HFF-Myc (cell line): Measurements from ENCODE around the gene CALHM2.

Source experiments
- DNase-seq: peaks from one replicate; pipeline ENCODE4 v3.0.0-alpha.2; 2011; ENCODE audit warnings: low read depth; ENCODE audit errors: extremely low read depth
- H3K4me3 ChIP-seq: replicated peaks from 2 replicates; pipeline ENCODE4 v1.5.1; 2011; ENCODE audit warnings: low read depth, mild to moderate bottlenecking, control low read depth, low read length
- TF ChIP-seq, protein P1 (sequence below): IDR thresholded peaks from 2 replicates; pipeline ENCODE4 v1.5.1; 2012; ENCODE audit warnings: mild to moderate bottlenecking, low read depth, low read length, control low read depth; ENCODE audit errors: missing control alignments

CALHM2 gene

DNA sequence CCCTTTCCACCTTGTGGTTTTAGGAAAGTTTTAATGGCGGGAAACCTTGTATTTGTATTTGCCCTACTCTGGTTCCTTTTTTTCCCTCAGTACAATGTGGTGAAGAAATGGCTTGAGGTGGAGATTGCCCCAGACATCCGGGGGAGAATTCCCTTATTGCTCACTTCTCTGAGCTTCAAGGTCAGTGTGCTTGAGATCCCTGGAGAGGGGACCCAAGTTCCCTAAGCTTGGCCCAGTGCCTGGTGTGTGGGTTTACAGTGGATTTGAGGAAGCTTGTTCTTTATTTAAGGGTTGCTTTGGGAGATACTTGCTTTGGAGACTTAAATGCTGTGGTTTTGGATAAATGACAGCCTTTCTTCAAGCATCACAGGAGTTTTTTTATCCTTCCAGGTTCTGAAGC is 18.3 kb downstream of the CALHM2 start:
- TF ChIP-seq, protein P1, sequence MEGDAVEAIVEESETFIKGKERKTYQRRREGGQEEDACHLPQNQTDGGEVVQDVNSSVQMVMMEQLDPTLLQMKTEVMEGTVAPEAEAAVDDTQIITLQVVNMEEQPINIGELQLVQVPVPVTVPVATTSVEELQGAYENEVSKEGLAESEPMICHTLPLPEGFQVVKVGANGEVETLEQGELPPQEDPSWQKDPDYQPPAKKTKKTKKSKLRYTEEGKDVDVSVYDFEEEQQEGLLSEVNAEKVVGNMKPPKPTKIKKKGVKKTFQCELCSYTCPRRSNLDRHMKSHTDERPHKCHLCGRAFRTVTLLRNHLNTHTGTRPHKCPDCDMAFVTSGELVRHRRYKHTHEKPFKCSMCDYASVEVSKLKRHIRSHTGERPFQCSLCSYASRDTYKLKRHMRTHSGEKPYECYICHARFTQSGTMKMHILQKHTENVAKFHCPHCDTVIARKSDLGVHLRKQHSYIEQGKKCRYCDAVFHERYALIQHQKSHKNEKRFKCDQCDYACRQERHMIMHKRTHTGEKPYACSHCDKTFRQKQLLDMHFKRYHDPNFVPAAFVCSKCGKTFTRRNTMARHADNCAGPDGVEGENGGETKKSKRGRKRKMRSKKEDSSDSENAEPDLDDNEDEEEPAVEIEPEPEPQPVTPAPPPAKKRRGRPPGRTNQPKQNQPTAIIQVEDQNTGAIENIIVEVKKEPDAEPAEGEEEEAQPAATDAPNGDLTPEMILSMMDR, result no peak
- H3K4me3 ChIP-seq, result no peak overlapping the region
- no peak for DNase-seq

DNA sequence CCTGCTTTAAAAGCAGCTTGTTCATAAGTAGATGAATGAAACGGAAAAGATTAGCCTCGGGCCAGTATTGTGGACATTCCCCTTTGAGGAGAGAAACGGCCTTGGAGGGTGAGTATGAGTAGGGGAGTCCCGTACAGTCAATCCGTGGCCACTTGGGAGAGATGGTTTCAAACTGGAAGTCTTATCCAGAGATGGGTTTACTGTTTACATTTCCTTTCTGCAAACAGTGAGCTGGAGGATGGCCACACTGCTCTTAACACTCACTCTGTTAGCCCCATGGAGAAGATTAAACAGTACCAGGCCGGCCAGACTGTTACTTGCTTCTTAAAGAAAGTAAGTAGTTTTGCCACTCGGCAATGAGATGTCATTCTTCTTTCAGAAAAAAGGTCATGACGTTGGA is 20.3 kb downstream of the CALHM2 start:
- DNase-seq, result no peak
- TF ChIP-seq, protein P1, result no peak
- H3K4me3 ChIP-seq, result no peak overlapping the region

DNA sequence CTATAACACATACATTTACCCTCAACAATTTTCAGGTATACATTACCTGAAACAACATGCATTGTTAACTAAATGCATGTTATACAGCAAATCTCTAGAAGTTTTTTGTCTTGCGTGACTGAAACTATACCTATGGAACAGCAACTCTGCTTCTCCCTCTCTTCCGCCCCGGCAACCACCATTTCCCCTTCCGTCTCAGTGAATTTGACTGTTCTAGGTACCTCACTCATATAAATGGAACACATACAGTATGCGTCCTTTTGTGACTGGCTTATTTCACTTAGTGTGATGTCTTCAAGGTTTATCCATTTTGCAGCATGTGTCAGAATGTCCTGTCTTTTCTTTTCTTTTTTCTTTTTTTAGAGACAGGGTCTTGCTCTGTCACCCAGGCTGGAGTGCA is 22.5 kb downstream of the CALHM2 start:
- no peak for DNase-seq
- H3K4me3 ChIP-seq, result no peak overlapping the region
- TF ChIP-seq, protein P1, result no peak

DNA sequence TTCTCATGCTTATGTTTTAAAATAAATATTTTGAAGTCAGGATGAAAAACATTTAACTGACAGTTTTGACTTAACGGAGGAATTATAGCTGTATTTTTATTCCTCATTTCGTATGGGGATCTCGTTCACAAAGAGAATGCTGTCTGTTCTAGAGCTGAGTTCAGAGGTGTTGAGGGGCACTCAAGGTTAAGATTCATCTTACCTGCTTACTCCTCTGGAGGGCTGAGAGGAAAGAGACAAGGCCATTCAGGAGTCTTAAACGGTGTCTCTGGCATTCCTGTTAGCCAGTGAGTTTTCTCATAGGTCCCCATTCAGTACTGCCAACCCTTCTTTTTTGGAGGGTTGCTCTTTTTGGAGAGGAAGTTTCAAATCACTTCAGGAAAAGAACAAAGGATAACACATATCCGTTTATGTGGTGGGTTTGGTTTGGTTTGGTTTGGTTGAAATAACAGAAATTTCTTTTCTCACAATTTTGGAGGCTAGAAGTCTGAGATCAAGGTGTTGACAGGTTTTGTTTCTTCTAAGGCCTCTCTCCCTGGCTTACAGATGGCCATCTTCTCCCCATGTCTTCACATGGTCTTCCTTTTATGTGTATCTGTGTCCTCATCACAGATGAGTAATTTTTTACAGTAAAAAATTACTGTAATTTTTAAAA is 23.1 kb downstream of the CALHM2 start:
- no peak for DNase-seq
- no peak overlapping the region for H3K4me3 ChIP-seq
- TF ChIP-seq, protein P1, result no peak

DNA sequence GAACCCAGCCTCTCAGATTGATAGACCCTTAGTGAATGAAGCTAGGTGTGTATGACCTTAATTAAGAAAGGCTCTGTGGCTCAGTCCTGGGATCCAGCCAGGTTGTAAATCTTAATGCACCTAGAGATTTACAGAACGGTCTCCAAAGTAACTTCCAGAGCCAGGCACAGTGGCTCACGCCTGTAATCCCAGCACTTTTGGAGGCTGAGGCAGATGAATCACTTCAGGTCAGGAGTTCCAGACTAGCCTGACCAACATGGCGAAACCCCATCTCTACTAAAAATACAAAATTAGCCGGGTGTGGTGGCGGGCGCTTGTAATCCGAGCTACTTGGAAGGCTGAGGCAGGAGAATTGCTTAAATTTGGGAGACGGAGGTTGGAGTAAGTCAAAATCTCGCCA is 24.3 kb downstream of the CALHM2 start:
- no peak for DNase-seq
- no peak overlapping the region for H3K4me3 ChIP-seq
- TF ChIP-seq, protein P1, result no peak

DNA sequence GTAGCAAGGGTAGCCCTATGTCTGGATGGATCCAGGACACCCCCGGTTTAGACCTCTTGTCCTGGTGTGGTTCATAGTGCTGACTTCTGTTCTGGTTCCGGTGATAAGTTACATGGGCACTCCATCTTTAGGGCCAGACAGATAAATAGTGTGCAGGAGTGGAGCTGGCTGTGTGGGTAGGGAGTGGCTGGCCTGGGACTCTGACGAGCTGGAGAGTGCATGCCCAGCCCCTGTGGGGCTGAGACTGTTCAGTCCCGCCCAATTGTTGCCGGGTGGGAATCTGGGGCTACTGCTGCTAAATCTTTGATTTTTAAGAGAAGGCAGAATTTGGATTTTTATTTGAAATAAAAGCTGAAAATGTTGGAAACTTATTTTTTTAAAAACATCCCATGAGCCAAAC is 28.4 kb downstream of the CALHM2 start:
- TF ChIP-seq, protein P1, result no peak
- H3K4me3 ChIP-seq, result no peak overlapping the region
- DNase-seq, result no peak

DNA sequence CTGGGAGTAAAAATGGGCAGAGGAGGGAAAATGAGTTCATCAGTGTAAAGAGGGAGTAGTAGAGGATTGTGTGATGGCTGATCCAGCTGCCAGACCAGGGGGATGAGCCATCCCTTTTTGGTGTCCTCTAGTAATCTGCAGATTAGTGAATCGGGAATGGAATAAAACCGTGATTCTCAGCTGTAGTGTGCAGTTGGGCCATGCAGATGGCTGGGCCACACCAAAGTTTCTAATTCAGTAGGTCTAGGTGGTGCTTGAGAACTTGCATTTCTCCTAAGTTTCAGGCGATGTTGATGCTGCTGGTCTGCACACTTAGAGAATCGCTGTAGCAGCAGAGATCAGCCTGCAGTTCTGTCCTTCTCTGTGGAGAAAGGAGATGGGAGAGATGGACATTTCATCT is 33.1 kb downstream of the CALHM2 start:
- DNase-seq, result no peak

More for the DNA sequence above, 33.1 kb downstream of the CALHM2 start:
- no peak overlapping the region for H3K4me3 ChIP-seq
- TF ChIP-seq, protein P1, result no peak
